GM21619 (cell line): Measurements from ENCODE around the gene WLS.
"Not testable (repeated sequence)": the region's sequence is repeated elsewhere in the genome, so short reads cannot be mapped to it uniquely, and the experiment has no call there.

Experiments
- ATAC-seq: cut with Tn5 transposase; IDR thresholded peaks from one replicate; pipeline ENCODE4 v1.9.1; 2021; ENCODE audit not compliant: unreplicated experiment

WLS gene

GRCh38 chr1:68168545-68169171, 63.7 kb downstream of the WLS start:
- no peak for ATAC-seq

DNA sequence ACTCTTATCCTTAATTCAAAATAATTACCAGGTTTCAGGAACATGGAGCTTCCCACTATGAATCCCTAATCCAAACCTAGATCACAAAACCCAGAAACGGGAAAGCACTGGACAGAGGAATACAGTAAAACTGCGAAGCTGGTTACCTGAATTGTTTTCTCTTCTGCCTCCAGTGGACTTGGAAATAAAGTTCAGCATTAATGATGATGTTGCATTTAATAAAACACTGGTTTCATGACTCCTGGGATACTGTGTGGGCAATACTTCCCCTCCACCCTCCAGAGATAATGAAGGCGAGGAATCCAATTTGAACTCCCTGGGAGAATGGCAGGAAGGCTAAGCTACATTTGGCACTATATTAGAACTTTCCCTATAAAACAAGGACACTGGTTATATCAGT, 65.1 kb downstream of the WLS start:
- ATAC-seq = no peak

DNA sequence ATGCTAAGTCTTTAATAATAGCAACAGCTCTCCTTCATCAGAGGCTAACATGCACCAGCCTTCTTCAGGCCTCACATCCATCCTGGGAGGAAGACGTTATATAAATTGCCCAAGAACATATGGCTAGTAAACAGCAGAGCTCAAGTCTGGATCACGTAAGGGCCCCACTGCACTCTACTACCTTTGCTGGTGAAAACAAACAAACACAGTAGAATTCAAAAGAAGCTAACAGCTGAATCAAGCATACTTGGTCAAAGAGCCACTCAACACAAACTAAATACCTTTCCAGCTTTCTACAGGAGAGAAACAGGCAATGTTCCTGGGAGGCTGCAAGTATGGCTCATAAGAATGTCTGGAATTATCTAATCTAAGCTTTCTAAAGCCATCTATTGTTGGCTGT, 66.0 kb downstream of the WLS start:
- no peak for ATAC-seq

DNA sequence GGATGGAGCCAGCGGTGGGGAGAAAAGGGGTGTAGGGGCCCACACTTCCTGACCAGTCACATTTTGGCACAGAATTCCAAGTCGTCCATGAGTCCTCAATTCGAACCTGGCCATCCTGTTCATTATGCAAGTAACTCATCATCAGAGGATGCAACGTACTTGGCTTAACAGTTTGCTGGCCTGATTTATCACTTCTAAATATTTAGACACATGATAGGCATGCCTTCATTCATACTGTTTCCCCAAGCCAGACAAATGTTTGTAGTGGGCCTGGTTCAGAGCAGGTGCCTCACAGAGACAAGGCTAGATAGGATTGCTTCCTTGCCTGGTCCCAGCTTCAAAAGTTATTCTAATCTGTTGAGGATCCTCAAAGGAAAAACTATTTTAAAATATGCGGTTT, 66.7 kb downstream of the WLS start:
- no peak for ATAC-seq

- no peak for ATAC-seq
Observed at GRCh38 chr1:68164918-68165317, 67.4 kb downstream of the WLS start.

DNA sequence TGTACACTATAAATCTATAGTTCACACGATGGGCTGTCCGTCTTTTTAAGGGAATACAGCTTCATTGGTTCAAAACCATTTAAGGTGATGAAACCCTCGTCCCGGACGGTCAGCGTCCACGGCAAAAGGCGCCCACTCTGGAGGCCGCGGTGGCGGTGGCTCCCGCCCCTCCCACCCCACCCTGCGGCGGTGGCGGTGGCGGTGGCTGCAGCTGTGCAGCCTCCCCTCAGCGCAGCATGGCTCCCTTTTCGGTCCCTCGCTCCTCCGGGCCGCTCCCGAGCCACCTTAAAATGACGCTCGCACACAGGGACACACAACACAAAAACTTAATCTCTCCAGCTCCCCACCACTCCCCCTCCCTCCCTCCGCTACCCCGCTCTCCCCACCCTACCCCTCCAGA, 69.1 kb downstream of the WLS start:
- no peak for ATAC-seq

- ATAC-seq = no peak
Observed at GRCh38 chr1:68162761-68163160, 69.6 kb downstream of the WLS start.

DNA sequence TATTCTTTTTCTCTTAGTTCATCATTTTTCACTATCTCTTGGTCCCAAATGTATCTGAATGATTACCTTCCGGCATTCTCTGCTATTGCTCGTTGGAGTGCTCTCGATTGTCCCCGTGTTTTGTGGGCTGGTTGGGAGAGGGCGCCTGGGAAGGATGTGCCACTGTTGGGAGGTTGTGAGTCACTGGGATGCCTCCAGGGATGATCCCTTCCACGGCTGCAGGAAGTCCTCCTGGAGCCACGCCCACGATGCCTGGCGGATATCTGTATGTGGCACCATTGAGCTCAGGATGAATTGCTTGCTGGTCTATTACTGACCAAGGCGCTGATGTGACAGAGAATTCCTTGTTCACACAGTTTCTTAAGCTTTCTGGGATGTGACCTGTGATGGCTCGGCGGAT, 70.7 kb downstream of the WLS start:
- not testable (repeated sequence) for ATAC-seq

DNA sequence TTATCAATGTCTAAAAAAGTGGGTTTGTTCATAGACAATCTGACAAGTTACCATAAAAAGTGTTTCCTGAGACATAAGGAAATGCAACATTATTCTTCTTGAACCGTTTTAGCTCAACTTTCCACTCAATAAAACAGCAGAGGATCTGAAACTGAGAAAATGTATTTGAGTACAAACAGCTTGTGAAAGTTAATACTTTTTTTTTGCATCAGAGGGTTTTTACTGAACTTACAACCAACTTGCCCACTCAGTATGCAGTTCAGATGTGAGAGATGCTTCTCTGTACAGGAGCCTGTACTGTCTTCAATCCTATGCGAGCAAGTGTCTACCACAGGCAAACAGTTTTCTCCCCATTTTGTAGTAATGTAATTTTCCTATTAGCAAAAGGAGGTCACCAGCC, 71.4 kb downstream of the WLS start:
- ATAC-seq = peak; percentile 89

- ATAC-seq = no peak
Observed at GRCh38 chr1:68160021-68160420, 72.3 kb downstream of the WLS start.

DNA sequence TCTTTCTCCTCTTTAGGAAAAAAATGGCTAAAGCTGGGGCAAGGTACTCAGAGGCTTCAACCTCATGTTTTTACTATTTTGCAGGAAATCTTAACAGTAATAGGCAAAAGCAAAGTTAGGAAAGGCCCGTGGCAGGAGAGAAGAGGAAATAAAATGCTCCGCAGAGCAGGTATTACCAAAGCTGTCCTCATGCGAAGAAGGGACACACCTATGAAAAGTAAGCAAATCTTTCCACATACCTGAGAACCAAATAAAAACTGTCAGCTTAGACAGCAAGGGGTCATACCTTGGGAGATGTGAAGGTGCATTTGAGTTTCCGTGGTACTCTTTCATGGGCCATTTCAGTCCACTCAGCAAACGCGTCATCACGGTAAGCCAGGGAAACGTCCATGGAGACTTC, 73.5 kb downstream of the WLS start:
- ATAC-seq = no peak

GRCh38 chr1:68157416-68157815, 74.9 kb downstream of the WLS start:
- no peak for ATAC-seq

DNA sequence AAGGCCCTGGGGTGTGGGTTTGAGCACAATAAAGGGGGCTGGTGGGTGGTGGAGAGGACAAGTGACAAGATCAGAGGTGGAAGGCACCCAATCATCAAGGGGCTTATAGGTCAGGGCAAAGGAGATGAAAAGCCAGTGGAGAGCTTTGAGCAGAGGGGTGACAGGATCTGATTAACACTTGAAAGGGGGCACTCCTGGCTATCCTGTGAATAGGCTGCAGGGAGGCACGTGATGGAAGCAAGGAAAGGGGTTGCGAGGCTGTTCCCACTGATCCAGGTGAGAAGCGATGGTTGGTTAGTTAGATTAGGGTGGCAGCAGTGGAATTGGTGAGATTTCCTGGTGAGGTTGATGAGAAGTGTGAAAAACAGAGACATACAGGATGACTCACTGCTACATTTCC, 80.6 kb downstream of the WLS start:
- ATAC-seq = no peak

DNA sequence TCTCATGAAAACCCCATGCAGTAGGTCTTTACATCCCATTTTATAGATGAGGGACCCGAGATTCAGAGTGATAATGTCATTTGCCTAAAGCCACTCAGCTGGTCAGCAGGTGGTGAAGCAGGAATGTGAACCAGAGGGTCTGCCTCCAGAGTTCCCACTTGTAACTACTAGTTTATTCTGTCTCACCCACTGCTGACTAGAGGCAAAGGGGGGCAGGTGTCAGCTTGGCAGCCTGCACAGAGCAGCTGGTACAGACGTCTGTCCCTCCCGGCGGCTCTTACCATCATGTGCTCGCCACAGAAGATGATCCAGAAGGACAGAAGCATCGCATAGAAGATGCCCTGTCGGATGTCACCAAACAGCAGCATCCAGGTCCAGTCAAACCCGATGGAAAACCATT, 82.4 kb downstream of the WLS start:
- ATAC-seq = no peak

DNA sequence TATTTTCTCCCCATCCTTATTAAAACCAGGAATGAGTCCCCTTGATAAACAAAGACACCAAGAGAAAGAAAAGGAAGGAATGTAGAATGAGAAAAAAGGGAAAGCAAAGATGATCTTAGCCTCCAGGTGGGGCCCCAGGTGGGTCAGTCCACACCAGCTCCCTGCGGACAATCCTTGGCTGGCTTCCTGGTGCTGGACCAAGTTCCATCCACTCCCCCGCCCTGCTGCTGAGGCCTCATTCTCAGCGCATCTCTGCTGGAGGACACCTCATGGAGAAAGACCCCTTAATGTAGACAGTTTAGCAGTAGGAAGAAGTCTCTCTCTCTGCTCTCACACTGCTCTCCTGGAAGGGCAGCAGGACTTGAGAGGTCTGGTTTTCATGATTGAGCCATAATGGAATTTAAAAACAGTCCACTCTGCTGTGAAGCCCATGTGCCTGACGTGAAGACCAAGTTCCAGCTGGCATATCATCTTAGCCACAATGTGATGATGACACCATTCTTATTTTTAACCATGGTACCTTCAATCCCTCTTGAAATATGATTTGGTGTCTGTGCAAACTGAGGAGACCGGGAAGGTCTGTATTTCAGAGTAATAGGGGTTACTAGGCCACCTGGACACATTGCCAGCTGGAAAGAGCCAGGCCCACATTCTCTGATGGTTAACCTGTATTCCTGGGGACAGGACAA, 83.1 kb downstream of the WLS start:
- ATAC-seq = no peak

- ATAC-seq = no peak
Observed at GRCh38 chr1:68148631-68149030, 83.7 kb downstream of the WLS start.

GRCh38 chr1:68147534-68148171, 84.7 kb downstream of the WLS start:
- no peak for ATAC-seq

GRCh38 chr1:68145418-68146126, 86.8 kb downstream of the WLS start:
- no peak for ATAC-seq

DNA sequence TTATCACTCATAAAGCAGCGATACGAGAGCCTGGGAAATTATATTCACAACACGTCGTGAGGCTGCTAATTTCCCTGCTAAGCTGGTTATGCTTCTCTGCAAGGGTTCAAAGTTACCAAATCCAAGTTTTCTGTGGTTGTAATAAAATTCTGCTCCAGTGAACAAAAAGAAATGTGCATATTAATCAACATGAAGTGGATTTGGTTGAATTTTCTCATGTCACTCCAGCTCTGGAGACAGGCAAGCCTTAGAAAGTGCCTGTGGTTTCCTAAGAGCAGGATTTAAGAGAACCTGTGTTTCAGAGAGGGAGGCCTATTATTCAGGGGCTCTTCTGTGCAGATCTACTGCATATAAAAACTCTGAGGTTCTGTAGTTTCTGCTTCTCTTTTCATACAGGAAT, 87.5 kb downstream of the WLS start:
- no peak for ATAC-seq

DNA sequence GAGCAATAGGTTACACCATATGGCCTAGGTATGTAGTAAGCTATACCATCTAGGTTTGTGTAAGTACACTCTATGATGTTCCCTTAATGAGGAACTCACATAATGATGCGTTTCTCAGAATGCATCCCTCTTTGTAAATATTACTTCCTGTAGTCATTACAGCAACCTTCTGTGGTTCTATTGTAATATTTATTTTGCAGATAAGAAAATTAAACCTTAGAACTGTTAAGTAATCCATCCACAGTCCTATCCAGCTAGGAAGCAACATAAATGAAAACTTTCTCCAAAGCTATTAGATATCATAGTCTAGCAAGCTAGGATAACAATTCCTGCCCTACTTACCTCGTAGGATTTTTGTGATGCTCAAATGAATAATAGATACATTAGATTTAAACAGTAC, 88.7 kb downstream of the WLS start:
- no peak for ATAC-seq

DNA sequence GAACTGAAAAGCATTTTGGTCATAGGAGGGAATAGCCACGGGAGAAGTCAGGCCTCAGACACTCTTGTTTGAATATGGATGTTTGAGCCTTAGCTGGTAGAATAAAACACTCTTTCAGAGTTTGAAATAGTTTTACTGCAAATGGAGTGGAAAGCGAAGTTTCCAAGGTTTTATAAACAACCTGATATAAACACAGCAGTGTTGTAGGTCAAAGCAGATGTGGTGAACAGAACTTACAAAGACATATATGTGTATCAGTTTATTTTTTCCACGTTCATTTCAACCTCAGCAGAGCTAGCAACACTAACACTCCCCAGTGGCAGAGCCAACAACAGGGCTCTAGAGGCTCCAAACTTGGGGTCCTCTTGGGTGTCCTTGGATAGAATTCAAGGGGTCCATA, 89.9 kb downstream of the WLS start:
- no peak for ATAC-seq

DNA sequence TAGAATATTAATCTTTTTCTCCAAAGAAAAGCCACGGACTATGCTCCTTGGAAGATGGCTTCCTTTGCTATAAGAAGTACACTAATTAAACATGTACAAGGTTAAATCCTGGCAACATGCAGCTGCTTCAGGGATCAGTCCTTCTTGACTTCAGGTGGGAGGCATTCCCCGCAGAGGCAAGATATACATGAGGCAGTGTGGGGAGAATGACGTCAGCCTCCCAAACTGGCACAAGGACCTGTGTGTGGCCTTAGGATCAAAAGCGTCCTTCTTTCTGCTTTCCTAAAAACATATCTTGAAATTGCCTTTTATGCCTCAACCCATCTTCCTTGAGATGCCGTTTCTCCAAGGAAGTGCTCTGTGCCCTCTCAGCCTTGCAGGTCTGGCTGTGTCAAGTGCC, 90.3 kb downstream of the WLS start:
- no peak for ATAC-seq
